ENCODE results near the gene DCLRE1C. TPM values are rescaled to one million over a fixed set of nuclear protein-coding genes. Genes with fewer than 3 reads are reported as not detected.
"Not testable (repeated sequence)": the region's sequence is repeated elsewhere in the genome, so short reads cannot be mapped to it uniquely, and the experiment has no call there.

DCLRE1C gene
- total RNA-seq, result 10 to 100 TPM in 1 of 2 donors, 1 to 10 TPM in 1; 9.3 to 16.6 TPM
- polyA plus RNA-seq, result 1 to 10 TPM; 1.6 to 5.9 TPM
- long read RNA-seq, donor 1, transcript DCLRE1C-209 (14 exons, 2,354 nt), result major isoform, 6 of 37 reads
- long read RNA-seq, donor 1, partial matches to known transcripts, result 1 of 37 reads
- long read RNA-seq, donor 1, other reads (novel, unspliced or antisense), result 26 of 37 reads
- long read RNA-seq, donor 2, partial matches to known transcripts, result 2 of 18 reads
- long read RNA-seq, donor 2, other reads (novel, unspliced or antisense), result 11 of 18 reads

GRCh38 chr10:14954001-14954770 is at the start of gene DCLRE1C:
DCLRE1C (minus strand) TSS chr10:14954096; CDS start chr10:14954010, 86 bp downstream.
- peak within 1 kb of the TSS; percentile 64 to 69 for H3K4me3 ChIP-seq (ENCODE audit: low read length in 2 of 2)
- H3K9me3 ChIP-seq (ENCODE audit: control insufficient read depth, low read length), result no peaks in the 10 kb centered on the region
- ATAC-seq (ENCODE audit: low FRiP score) (peak; percentile 98), DNase-seq (peak; percentile 94 to 96)
- no peaks in the 10 kb centered on the region for H3K36me3 ChIP-seq (ENCODE audit: control insufficient read depth in 1 of 2, insufficient read depth in 2 of 2, low read length in 1 of 2)
- intact Hi-C loops (cut with DNase I), result loop anchor here (1.0 to 10.0 kb wide), 2 partner anchors 76 to 151 kb away; partner anchors contain the start of gene SUV39H2 (in 1 of the 2)
- H3K27ac ChIP-seq (ENCODE audit: low read depth in 1 of 2, low read length in 2 of 2), result peak within 1 kb of the TSS in 1 of 2 donors; percentile 89
- no peaks in the 10 kb centered on the region for H3K27me3 ChIP-seq (ENCODE audit: control insufficient read depth in 1 of 2, insufficient read depth in 2 of 2, low read length in 1 of 2)
- peaks cover 2 to 3% of the 10 kb centered on the region in 2 donors for H3K4me1 ChIP-seq (ENCODE audit: control insufficient read depth in 1 of 2, insufficient read depth in 2 of 2, low read length in 2 of 2)
- 0% methylated on average over 45 of the region's 45 CpGs for WGBS, 2 donors

- intact Hi-C loops (cut with DNase I), result no loop called here
- no peak for DNase-seq
- no peaks in the 10 kb centered on the region for H3K36me3 ChIP-seq (ENCODE audit: control insufficient read depth in 1 of 2, insufficient read depth in 2 of 2, low read length in 1 of 2)
- ATAC-seq (ENCODE audit: low FRiP score), result no peak
- H3K27me3 ChIP-seq (ENCODE audit: control insufficient read depth in 1 of 2, insufficient read depth in 2 of 2, low read length in 1 of 2), result no peaks in the 10 kb centered on the region
- no peak overlapping the region for H3K4me3 ChIP-seq (ENCODE audit: low read length in 2 of 2)
- no peak overlapping the region for H3K27ac ChIP-seq (ENCODE audit: low read depth in 1 of 2, low read length in 2 of 2)
- 58 to 85% methylated on average over 50 of the region's 50 CpGs for WGBS, 2 donors
- H3K9me3 ChIP-seq (ENCODE audit: control insufficient read depth, low read length), result no peaks in the 10 kb centered on the region
- H3K4me1 ChIP-seq (ENCODE audit: control insufficient read depth in 1 of 2, insufficient read depth in 2 of 2, low read length in 2 of 2), result no peaks in the 10 kb centered on the region
Measured at GRCh38 chr10:14995964-14996565, 42.2 kb upstream of the DCLRE1C start.

GRCh38 chr10:14993500-14994455 is 39.9 kb upstream of the DCLRE1C start:
- H3K9me3 ChIP-seq (ENCODE audit: control insufficient read depth, low read length); H3K36me3 ChIP-seq (ENCODE audit: control insufficient read depth in 1 of 2, insufficient read depth in 2 of 2, low read length in 1 of 2); ATAC-seq (ENCODE audit: low FRiP score); intact Hi-C loops (cut with DNase I); H3K27me3 ChIP-seq (ENCODE audit: control insufficient read depth in 1 of 2, insufficient read depth in 2 of 2, low read length in 1 of 2); H3K4me1 ChIP-seq (ENCODE audit: control insufficient read depth in 1 of 2, insufficient read depth in 2 of 2, low read length in 2 of 2); H3K4me3 ChIP-seq (ENCODE audit: low read length in 2 of 2); H3K27ac ChIP-seq (ENCODE audit: low read depth in 1 of 2, low read length in 2 of 2); DNase-seq: not testable (repeated sequence)
- WGBS, 2 donors, result 67 to 69% methylated on average over 32 of the region's 32 CpGs

GRCh38 chr10:14992336-14992735 is 38.4 kb upstream of the DCLRE1C start:
- WGBS, 2 donors, result 86 to 87% methylated on average over 9 of the region's 9 CpGs
- DNase-seq; H3K27me3 ChIP-seq (ENCODE audit: control insufficient read depth in 1 of 2, insufficient read depth in 2 of 2, low read length in 1 of 2); ATAC-seq (ENCODE audit: low FRiP score); H3K27ac ChIP-seq (ENCODE audit: low read depth in 1 of 2, low read length in 2 of 2); H3K36me3 ChIP-seq (ENCODE audit: control insufficient read depth in 1 of 2, insufficient read depth in 2 of 2, low read length in 1 of 2); intact Hi-C loops (cut with DNase I); H3K4me3 ChIP-seq (ENCODE audit: low read length in 2 of 2); H3K9me3 ChIP-seq (ENCODE audit: control insufficient read depth, low read length); H3K4me1 ChIP-seq (ENCODE audit: control insufficient read depth in 1 of 2, insufficient read depth in 2 of 2, low read length in 2 of 2): not testable (repeated sequence)

GRCh38 chr10:14991035-14991749 is 37.3 kb upstream of the DCLRE1C start:
- H3K4me1 ChIP-seq (ENCODE audit: control insufficient read depth in 1 of 2, insufficient read depth in 2 of 2, low read length in 2 of 2); H3K4me3 ChIP-seq (ENCODE audit: low read length in 2 of 2); ATAC-seq (ENCODE audit: low FRiP score); DNase-seq; H3K27me3 ChIP-seq (ENCODE audit: control insufficient read depth in 1 of 2, insufficient read depth in 2 of 2, low read length in 1 of 2); H3K36me3 ChIP-seq (ENCODE audit: control insufficient read depth in 1 of 2, insufficient read depth in 2 of 2, low read length in 1 of 2); H3K27ac ChIP-seq (ENCODE audit: low read depth in 1 of 2, low read length in 2 of 2); intact Hi-C loops (cut with DNase I); H3K9me3 ChIP-seq (ENCODE audit: control insufficient read depth, low read length): not testable (repeated sequence)
- 66 to 70% methylated on average over 18 to 19 of the region's 19 CpGs for WGBS, 2 donors

- H3K27me3 ChIP-seq (ENCODE audit: control insufficient read depth in 1 of 2, insufficient read depth in 2 of 2, low read length in 1 of 2); H3K4me3 ChIP-seq (ENCODE audit: low read length in 2 of 2); H3K4me1 ChIP-seq (ENCODE audit: control insufficient read depth in 1 of 2, insufficient read depth in 2 of 2, low read length in 2 of 2); H3K27ac ChIP-seq (ENCODE audit: low read depth in 1 of 2, low read length in 2 of 2); ATAC-seq (ENCODE audit: low FRiP score); H3K9me3 ChIP-seq (ENCODE audit: control insufficient read depth, low read length); intact Hi-C loops (cut with DNase I); DNase-seq; H3K36me3 ChIP-seq (ENCODE audit: control insufficient read depth in 1 of 2, insufficient read depth in 2 of 2, low read length in 1 of 2): not testable (repeated sequence)
- 86% methylated on average over 6 of the region's 6 CpGs for WGBS, 2 donors
Measured at GRCh38 chr10:14989552-14989951, 35.7 kb upstream of the DCLRE1C start.

GRCh38 chr10:14982744-14983143 is 28.8 kb upstream of the DCLRE1C start:
- Histone ChIP-seq H3K27me3 (ENCODE audit: control insufficient read depth in 1 of 2, insufficient read depth in 2 of 2, low read length in 1 of 2) (no peaks in the 10 kb centered on the region), H3K4me1 (ENCODE audit: control insufficient read depth in 1 of 2, insufficient read depth in 2 of 2, low read length in 2 of 2) (no peaks in the 10 kb centered on the region), H3K36me3 (ENCODE audit: control insufficient read depth in 1 of 2, insufficient read depth in 2 of 2, low read length in 1 of 2) (no peaks in the 10 kb centered on the region), H3K27ac (ENCODE audit: low read depth in 1 of 2, low read length in 2 of 2) (no peak overlapping the region), H3K9me3 (ENCODE audit: control insufficient read depth, low read length) (no peaks in the 10 kb centered on the region), H3K4me3 (ENCODE audit: low read length in 2 of 2) (no peak overlapping the region)
- WGBS, 2 donors, result 89 to 90% methylated on average over 3 of the region's 3 CpGs
- ATAC-seq (ENCODE audit: low FRiP score), result no peak
- no peak for DNase-seq
- intact Hi-C loops (cut with DNase I), result no loop called here

Measured in aorta (tissue), 5 donors.